Spinal cord (tissue), 10 donors: ENCODE data around the gene PDE11A. TPM values are rescaled to one million over a fixed set of nuclear protein-coding genes. Genes with fewer than 3 reads are reported as not detected.
"Not testable (repeated sequence)": the region's sequence is repeated elsewhere in the genome, so short reads cannot be mapped to it uniquely, and the experiment has no call there.

Experiments
- DNase-seq, 6 donors: peaks; one replicate each; pipeline versions ENCODE4 v3.0.0 to v3.0.0-alpha.2; 2013 to 2015; ENCODE audit warnings: low spot score in 6 of 6, low read depth in 4 of 6
- H3K27ac ChIP-seq: one replicate; pipeline ENCODE4 v1.5.1; 2013; ENCODE audit warnings: low read depth, low read length, control low read depth
- H3K27me3 ChIP-seq: one replicate; pipeline ENCODE4 v1.6.1; 2013; ENCODE audit warnings: low read length; ENCODE audit not compliant: control insufficient read depth, insufficient read depth
- H3K36me3 ChIP-seq: one replicate; pipeline ENCODE4 v1.6.1; 2013; ENCODE audit warnings: low read length; ENCODE audit not compliant: control insufficient read depth, insufficient read depth
- H3K4me1 ChIP-seq: one replicate; pipeline ENCODE4 v1.6.1; 2013; ENCODE audit warnings: low read length; ENCODE audit not compliant: control insufficient read depth, insufficient read depth
- H3K4me3 ChIP-seq: one replicate; pipeline ENCODE4 v1.5.1; 2013; ENCODE audit warnings: low read depth, low read length, control low read depth
- H3K9me3 ChIP-seq: one replicate; pipeline ENCODE4 v1.6.1; 2013; ENCODE audit warnings: low read length; ENCODE audit not compliant: control insufficient read depth, insufficient read depth
- WGBS: methylation state at CpG from one replicate; pipeline ENCODE4 v1.1.5; 2013; ENCODE audit warnings: missing lambda C conversion rate; ENCODE audit not compliant: insufficient coverage; 5-methylcytosine and 5-hydroxymethylcytosine counted together
- polyA plus RNA-seq, 2 donors: library from polyadenylated mRNA; unstranded; fragments of 120-200 nt; gene quantifications; one replicate each; pipeline ENCODE4 v1.2.1, GENCODE V29; 2013; ENCODE audit not compliant: insufficient read length in 2 of 2
- total RNA-seq, 2 donors: library from RNA; depleted of rRNA in 1 of 2; stranded (reverse); fragments of 120-200 nt in 1 of 2; fragments of >200 nt in 1 of 2; gene quantifications; one replicate each; pipeline versions ENCODE4 v1.2.3 to v1.2.4, GENCODE V29; 2013 to 2014
- donor health status: healthy.

The PDE11A gene
- total and polyA plus RNA-seq, 4 donors = 1.9 to 6.5 (median 2.1) TPM

GRCh38 chr2:178108176-178108575 is 35.6 kb upstream of the PDE11A start:
- 93% methylated on average over 18 of the region's 21 CpGs for WGBS
- no peak overlapping the region for H3K4me3 ChIP-seq
- no peak overlapping the region for H3K27ac ChIP-seq
- H3K36me3 ChIP-seq = no peaks in the 10 kb centered on the region
- H3K4me1 ChIP-seq = peaks cover 5% of the 10 kb centered on the region
- no peaks in the 10 kb centered on the region for H3K9me3 ChIP-seq
- DNase-seq = no peak
- no peaks in the 10 kb centered on the region for H3K27me3 ChIP-seq

- DNase-seq = no peak
- Histone ChIP-seq H3K4me1 (no peaks in the 10 kb centered on the region), H3K36me3 (no peaks in the 10 kb centered on the region), H3K27ac (no peak overlapping the region), H3K4me3 (no peak overlapping the region), H3K27me3 (no peaks in the 10 kb centered on the region), H3K9me3 (no peaks in the 10 kb centered on the region)
- WGBS = no CpG with 5 or more reads among the region's 2 CpGs
Observed at GRCh38 chr2:178106053-178106452, 33.5 kb upstream of the PDE11A start.

GRCh38 chr2:178105566-178105965 is 33.0 kb upstream of the PDE11A start:
- WGBS = no CpG with 5 or more reads among the region's 2 CpGs
- no peak for DNase-seq
- Histone ChIP-seq H3K36me3 (no peaks in the 10 kb centered on the region), H3K4me3 (no peak overlapping the region), H3K4me1 (no peaks in the 10 kb centered on the region), H3K9me3 (no peaks in the 10 kb centered on the region), H3K27ac (no peak overlapping the region), H3K27me3 (no peaks in the 10 kb centered on the region)

- no peaks in the 10 kb centered on the region for H3K4me1 ChIP-seq
- no peaks in the 10 kb centered on the region for H3K9me3 ChIP-seq
- no peaks in the 10 kb centered on the region for H3K36me3 ChIP-seq
- H3K27me3 ChIP-seq = no peaks in the 10 kb centered on the region
- WGBS = 92% methylated on average over 1 of the region's 3 CpGs
- no peak for DNase-seq
- H3K27ac ChIP-seq = no peak overlapping the region
- H3K4me3 ChIP-seq = no peak overlapping the region
Observed at GRCh38 chr2:178101321-178102079, 28.9 kb upstream of the PDE11A start.

GRCh38 chr2:178093471-178093870 is 20.9 kb upstream of the PDE11A start:
- no peak for DNase-seq

GRCh38 chr2:178088774-178089270 is 16.2 kb upstream of the PDE11A start:
- Histone ChIP-seq H3K27ac (no peak overlapping the region), H3K9me3 (no peaks in the 10 kb centered on the region), H3K36me3 (no peaks in the 10 kb centered on the region), H3K4me3 (no peak overlapping the region), H3K4me1 (no peaks in the 10 kb centered on the region), H3K27me3 (no peaks in the 10 kb centered on the region)
- WGBS = 75% methylated on average over 5 of the region's 6 CpGs
- no peak for DNase-seq

More at GRCh38 chr2:178093471-178093870, 20.9 kb upstream of the PDE11A start:
- Histone ChIP-seq H3K4me1 (no peaks in the 10 kb centered on the region), H3K9me3 (no peaks in the 10 kb centered on the region), H3K36me3 (no peaks in the 10 kb centered on the region), H3K4me3 (no peak overlapping the region), H3K27me3 (no peaks in the 10 kb centered on the region), H3K27ac (no peak overlapping the region)

GRCh38 chr2:178084273-178084672 is 11.7 kb upstream of the PDE11A start:
- no peaks in the 10 kb centered on the region for H3K9me3 ChIP-seq
- 100% methylated on average over 2 of the region's 3 CpGs for WGBS

GRCh38 chr2:178082408-178083045 is 9.9 kb upstream of the PDE11A start:
- 23% methylated on average over 3 of the region's 3 CpGs for WGBS
- no peak overlapping the region for H3K27ac ChIP-seq
- H3K27me3 ChIP-seq = no peaks in the 10 kb centered on the region
- DNase-seq = no peak
- H3K4me1 ChIP-seq = no peaks in the 10 kb centered on the region
- no peaks in the 10 kb centered on the region for H3K36me3 ChIP-seq
- H3K4me3 ChIP-seq = no peak overlapping the region
- no peaks in the 10 kb centered on the region for H3K9me3 ChIP-seq

More at GRCh38 chr2:178084273-178084672, 11.7 kb upstream of the PDE11A start:
- no peak overlapping the region for H3K4me3 ChIP-seq
- H3K27ac ChIP-seq = no peak overlapping the region
- H3K36me3 ChIP-seq = no peaks in the 10 kb centered on the region
- no peaks in the 10 kb centered on the region for H3K27me3 ChIP-seq
- no peaks in the 10 kb centered on the region for H3K4me1 ChIP-seq
- DNase-seq = no peak

GRCh38 chr2:178079279-178079678 is 6.7 kb upstream of the PDE11A start:
- not testable (repeated sequence) for H3K4me1 ChIP-seq, H3K9me3 ChIP-seq, H3K36me3 ChIP-seq, H3K27me3 ChIP-seq, H3K27ac ChIP-seq, H3K4me3 ChIP-seq, DNase-seq
- WGBS = 100% methylated on average over 1 of the region's 3 CpGs

- H3K27me3 ChIP-seq = peaks cover 5% of the 10 kb centered on the region
- DNase-seq = no peak
- H3K4me1 ChIP-seq = peaks cover 13% of the 10 kb centered on the region
- H3K36me3 ChIP-seq = no peaks in the 10 kb centered on the region
- no peaks in the 10 kb centered on the region for H3K9me3 ChIP-seq
- H3K4me3 ChIP-seq = no peak overlapping the region
- H3K27ac ChIP-seq = no peak overlapping the region
Observed at GRCh38 chr2:178076130-178076529, 3.6 kb upstream of the PDE11A start.
